GM18861 (cell line): ENCODE measurements around the gene TP53I13.
A peak's percentile ranks its signal among the peaks of the same experiment; 100 is the strongest.

Experiments used
- ATAC-seq: cut with Tn5 transposase; IDR thresholded peaks from one replicate; pipeline ENCODE4 v1.9.1; 2021; ENCODE audit not compliant: unreplicated experiment

Gene TP53I13

GRCh38 chr17:29567304-29567553, 1.3 kb upstream of the TP53I13 start:
- ATAC-seq, result no peak

DNA sequence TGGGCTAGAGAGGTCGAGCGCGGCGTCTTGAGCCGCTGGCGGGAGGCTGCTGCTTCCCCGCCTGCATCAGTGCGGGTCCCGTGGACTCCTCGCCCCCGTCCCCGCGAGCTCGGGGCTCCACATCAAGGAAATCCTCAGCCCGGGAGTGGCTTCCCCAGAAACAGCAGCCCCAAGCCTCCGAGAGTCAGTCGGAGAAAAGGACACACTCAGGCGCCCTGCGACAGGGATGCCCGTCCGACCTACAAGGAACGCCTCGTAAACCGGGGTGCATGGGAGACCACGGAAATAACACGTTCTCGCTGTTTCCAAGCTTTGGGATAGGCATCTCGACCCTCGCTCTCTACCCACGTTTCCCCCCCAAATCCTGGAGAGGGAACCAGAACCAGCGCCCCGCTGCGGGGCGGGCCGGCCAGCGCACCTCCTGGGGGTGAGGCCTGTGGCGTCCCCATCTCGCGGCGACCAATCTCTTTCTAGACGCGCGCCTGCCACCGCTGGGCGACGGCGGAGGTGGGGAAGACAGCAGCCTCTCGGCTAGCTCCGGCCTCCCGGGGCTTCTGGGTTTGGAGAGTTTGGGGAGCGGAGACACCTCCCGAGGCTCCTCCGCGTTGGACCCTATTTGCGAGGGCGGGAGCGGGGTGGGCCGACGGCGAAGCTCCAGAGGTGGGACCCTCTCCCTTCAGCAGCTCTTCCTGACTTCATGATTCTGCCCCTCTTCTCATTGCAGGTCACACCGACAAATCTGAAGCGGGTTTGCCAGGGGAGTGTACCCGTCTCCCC, 759 bp upstream of the TP53I13 start:
- peak; percentile 31 for ATAC-seq

- no peak for ATAC-seq
These were observed 897 bp downstream of the TP53I13 start for GRCh38 chr17:29569245-29569950.

DNA sequence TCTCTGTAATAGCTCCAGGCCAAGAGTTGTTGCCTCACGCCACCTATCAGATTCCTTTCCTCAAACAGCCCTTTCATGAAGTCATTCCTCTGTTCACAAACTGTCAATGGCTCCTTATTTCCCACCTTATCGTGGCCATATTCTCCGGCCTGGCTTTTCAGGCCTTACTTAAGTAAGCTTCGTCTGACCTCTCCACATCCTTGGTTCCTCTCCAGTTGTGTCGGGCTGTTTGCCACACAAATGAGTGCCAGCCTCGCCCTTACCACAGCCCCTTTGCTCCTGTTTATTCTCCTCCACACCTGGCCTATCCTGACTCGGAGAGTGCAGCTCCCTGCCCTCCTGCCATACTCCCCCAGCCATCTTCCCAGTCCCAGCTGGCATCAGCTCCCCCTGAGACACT, 2.0 kb downstream of the TP53I13 start:
- ATAC-seq, result no peak

GRCh38 chr17:29571486-29571882, 3.0 kb downstream of the TP53I13 start:
- no peak for ATAC-seq

DNA sequence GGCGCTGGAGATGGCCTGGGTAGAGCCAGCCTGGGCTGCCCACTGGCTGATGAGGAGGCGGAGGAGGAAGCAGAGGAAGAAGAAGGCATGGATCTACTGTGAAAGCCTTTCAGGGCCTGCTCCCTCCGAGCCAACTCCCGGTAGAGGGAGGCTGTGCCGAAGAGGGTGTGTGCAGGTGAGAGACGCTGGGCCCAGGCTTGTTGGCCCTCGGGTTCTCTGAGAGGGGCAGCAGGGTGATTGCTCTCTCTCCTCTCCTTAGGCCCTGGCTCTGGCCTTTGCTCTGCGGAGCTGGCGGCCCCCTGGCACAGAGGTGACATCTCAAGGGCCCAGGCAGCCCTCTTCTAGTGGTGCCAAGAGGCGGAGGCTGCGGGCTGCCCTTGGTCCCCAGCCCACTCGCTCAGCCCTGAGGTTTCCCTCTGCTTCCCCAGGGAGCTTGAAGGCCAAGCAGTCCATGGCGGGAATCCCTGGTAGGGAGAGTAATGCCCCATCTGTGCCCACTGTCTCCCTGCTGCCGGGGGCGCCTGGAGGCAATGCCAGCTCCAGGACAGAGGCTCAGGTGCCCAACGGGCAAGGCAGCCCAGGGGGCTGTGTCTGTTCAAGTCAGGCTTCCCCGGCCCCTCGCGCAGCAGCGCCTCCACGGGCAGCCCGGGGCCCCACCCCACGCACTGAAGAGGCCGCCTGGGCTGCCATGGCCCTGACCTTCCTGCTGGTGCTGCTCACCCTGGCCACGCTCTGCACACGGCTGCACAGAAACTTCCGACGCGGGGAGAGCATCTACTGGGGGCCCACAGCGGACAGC, 3.6 kb downstream of the TP53I13 start:
- ATAC-seq, result no peak

DNA sequence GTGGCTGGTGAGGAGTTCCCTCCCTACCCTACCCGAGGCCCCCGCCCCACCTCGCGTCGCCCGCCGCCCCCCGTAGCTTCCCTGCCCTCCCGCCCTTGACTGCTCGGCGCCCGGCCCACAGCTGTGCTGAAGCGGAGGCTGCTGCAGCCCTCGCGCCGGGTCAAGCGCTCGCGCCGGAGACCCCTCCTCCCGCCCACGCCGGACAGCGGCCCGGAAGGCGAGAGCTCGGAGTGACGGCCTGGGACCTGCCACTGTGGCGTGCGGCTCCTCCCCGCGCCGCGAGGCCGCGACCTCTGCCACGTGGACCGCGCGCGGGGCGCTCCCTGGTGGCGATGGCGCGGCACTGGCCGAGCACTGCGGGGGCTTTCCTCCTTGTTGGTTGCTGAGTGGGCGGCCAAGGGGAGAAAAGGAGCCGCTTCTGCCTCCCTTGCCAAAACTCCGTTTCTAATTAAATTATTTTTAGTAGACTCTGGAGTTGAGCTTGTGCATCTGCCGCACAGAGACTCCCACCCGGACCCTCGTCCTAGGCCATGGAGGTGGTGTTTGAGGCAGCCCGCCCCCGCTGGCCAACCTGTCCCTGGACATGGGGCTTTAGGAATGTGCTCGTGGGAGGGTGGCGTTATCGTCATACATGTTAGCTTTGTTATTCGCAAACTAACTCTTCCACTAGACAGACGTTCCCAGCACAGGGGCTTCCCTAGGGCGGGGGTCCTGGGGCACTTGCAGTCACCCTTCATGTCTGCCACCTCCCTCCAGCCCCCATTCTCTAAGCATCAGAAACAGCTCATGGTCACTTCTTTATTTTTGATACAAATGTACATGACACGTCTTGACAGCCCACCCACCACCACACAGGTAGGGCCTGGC, 4.4 kb downstream of the TP53I13 start:
- no peak for ATAC-seq

DNA sequence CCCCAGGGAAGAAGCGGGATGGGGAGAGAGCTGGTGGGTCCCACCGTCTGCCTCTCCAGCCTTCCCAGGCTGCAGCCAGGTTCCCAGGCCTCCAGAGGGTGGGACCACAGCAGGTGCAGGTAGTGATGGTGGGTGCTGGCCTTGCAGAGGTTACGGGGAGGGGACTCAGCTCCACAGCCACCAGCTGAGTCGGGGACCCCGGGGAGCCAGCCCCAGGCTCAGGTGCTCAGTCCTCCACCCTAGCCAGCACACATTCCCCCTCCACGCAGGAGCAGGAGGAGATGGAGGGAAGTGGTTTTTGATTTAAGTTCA, 5.0 kb downstream of the TP53I13 start:
- no peak for ATAC-seq

GRCh38 chr17:29573871-29574731, 5.6 kb downstream of the TP53I13 start:
- no peak for ATAC-seq

- ATAC-seq, result no peak
These were observed 6.4 kb downstream of the TP53I13 start for GRCh38 chr17:29574732-29575510.

GRCh38 chr17:29575511-29576213, 7.2 kb downstream of the TP53I13 start:
- ATAC-seq, result no peak

DNA sequence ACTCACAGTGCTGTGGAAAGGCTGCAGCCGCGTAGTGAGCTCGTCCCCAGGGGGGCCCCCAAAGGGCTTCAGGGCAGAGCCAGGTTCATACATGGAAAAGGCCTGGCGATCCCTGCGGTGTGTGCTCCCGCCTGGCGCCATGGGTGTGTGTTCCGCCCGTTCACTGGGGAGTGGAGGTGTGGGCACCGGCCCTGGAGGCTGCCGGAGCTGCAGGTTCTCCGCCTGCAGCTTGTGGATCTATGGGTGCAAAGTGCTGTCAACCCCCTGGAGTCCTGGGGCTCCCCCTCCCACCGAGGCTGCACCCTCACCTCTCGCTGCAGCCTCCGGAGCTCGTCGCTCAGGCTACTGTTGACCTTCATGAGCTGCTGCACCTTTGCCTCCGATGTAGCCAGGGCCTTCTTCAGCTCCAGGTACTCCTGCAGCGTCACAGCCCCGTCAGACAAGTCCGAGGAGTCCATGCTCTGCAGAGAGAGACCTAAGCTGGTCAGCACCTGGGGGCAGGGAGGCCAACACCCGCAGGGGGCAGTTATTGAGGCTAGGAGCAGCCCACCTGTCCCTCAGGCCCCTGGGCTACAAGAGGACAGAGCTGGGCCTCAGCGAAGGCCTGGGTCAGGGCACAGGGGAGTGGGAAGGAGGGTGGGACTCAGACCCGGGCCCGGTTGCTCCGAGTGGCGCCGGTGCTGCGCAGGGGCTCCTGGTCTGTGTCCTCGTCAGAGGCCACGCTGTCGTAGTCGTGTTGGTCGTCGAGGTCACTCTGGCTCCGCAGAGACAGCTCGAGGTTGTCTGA, 7.9 kb downstream of the TP53I13 start:
- no peak for ATAC-seq

- no peak for ATAC-seq
These were observed 8.5 kb downstream of the TP53I13 start for GRCh38 chr17:29577001-29577370.

DNA sequence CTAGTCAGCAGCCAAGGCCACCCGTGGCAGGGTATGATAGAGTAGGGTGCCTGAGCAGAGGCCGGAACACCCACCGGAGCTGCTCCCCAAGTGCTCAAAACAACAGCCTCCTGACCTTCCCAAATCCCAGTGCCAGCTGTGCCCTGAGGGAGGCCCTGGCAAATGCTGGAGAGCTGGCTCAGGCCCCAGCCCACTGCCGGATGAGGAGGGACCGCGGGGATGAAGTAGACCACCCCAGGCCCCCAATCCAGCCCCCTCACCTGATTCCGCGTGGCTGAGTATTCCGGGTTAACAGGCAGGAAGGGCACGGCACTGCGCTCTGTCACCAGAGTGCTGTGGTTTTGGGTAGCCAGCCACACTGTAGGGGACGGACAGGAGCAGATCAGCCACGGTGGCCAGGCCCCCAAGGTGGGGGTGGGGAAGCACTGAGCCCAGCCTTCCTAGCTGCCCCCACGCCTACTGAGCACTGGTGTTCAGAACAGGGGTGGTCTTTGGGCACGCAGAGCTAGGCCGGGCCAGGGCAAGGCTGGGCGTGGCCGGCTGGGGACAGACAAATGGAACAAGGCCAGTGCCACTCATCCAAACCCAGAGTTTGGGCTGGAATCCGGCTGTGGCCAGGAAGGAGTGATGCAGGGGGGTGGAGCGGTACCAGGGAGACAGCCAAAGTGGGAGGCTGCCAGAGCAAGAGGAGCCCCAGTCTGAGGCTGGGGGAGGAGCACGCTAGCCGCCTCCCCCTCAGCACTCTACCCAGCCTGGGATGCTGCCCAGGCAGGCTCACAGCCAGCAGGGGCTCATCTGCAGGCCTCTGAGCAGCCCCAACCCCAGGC, 9.1 kb downstream of the TP53I13 start:
- no peak for ATAC-seq

DNA sequence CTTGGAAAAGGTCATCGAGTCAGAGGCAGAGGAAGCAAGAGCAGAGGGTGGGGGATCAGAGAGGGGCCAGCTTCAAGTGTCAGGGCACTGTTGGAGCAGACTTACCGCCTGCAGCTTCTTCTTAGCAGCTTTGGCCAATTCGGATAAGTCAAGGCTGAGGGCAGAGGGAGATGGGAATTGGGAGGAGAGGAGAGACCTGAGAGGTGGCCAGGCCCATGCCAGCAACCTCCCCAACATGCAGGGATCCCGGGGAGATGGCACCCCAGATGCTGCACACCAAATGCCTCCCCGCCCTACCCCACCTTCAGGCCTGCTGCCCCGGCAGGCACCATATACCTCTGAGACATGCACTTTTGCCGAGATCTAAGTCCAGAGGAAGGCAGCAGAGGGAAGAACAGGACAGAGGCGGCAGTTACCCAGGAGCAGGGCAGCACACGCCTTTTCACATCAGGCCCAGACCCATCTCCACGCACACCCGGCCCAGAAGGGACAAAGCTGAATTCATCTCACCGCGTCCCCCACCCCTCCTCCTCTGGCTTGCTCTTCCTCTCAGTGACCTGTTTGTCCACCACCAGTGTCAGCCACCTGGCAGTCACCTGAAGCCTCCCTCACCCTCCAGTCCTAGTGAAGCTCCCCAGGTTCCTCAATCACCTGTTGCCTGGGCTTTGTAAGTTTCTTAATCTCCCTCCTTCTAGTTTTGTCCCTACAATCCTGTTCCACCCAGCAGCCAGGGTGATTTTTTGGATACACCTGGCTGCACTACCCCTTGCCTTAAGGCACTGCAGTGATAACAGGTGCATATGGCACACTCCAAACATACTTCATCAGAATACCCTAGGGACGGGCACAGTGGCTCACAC, 10.4 kb downstream of the TP53I13 start:
- no peak for ATAC-seq
